ENCODE results near the gene KCNH5.
"Not testable (repeated sequence)": the region's sequence is repeated elsewhere in the genome, so short reads cannot be mapped to it uniquely, and the experiment has no call there.

The KCNH5 gene

GRCh38 chr14:62768753-62769152, 276.5 kb downstream of the KCNH5 start:
- H3K9me3 Mint-ChIP-seq: peaks cover 13% of the 10 kb centered on the region
- H3K27ac Mint-ChIP-seq: no peak overlapping the region
- DNase-seq (ENCODE audit: low spot score in 2 of 2): no peak
- ATAC-seq: no peak
- no peaks in the 10 kb centered on the region for H3K4me1 Mint-ChIP-seq
- no peaks in the 10 kb centered on the region for H3K36me3 Mint-ChIP-seq
- no peak overlapping the region for H3K4me3 Mint-ChIP-seq

DNA sequence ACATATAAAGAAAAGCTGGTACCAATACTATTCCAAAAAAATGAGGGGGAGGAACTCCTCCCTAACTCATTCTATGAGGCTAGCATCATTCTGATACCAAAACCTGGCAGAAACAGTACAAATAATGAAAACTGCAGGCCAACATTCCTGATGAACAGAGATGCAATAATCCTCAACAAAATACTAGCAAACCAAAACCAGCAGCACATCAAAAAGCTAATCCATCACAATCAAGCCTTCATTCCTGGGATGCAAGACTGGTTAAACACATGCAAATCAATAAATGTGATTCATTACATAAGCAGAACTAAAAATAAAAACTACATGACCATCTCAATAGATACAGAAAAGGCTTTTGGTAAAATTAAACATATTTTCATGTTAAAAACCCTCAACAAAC, 281.3 kb downstream of the KCNH5 start:
- no peak overlapping the region for H3K4me3 Mint-ChIP-seq
- no peak for DNase-seq (ENCODE audit: low spot score in 2 of 2)
- no peaks in the 10 kb centered on the region for H3K4me1 Mint-ChIP-seq
- no peaks in the 10 kb centered on the region for H3K36me3 Mint-ChIP-seq
- H3K9me3 Mint-ChIP-seq: peaks cover 14% of the 10 kb centered on the region
- H3K27ac Mint-ChIP-seq: no peak overlapping the region
- ATAC-seq: no peak

DNA sequence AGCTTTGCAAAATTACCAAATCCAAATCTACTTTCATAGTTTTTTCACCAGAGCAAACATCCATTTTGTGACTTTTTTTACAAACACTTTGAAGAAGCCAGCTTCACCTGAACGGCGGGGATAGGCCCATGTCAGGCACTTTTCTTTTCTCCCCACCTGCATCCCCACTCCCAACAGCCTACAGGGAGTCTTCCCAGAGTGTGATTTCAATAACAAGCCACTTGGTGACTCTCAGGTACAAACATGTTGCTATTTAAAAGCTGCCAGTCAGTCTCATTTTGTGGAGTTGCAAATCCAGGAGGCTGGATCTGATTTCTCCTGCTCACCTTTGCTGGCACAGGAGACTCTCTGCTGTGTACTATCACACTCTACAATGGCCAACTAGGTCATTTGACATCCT, 285.5 kb downstream of the KCNH5 start:
- no peak for ATAC-seq
- Mint-ChIP-seq H3K27ac (no peak overlapping the region), H3K9me3 (peaks cover 8% of the 10 kb centered on the region), H3K4me3 (no peak overlapping the region), H3K4me1 (no peaks in the 10 kb centered on the region), H3K36me3 (no peaks in the 10 kb centered on the region)
- no peak for DNase-seq (ENCODE audit: low spot score in 2 of 2)

DNA sequence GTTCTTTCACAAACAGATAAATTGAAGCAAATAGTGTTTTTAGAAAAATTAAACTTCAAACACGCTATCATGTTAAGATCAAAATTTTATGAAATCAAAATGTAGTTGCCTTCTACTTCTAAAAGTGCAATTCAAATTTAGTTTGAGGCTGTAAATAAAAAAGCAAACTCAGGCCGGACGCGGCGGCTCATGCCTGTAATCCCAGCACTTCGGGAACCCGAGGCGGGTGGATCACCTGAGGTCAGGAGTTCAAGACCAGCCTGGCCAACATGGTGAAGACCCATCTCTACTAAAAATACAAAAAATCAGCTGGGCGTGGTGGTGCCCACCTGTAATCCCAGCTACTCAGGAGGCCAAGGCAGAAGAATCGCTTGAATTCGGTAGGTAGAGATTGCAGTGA, 298.4 kb downstream of the KCNH5 start:
- not testable (repeated sequence) for H3K4me3 Mint-ChIP-seq; H3K4me1 Mint-ChIP-seq; H3K27ac Mint-ChIP-seq; H3K36me3 Mint-ChIP-seq; ATAC-seq; DNase-seq (ENCODE audit: low spot score in 2 of 2); H3K9me3 Mint-ChIP-seq

- Mint-ChIP-seq H3K4me1 (no peaks in the 10 kb centered on the region), H3K27ac (no peak overlapping the region), H3K9me3 (no peaks in the 10 kb centered on the region), H3K4me3 (no peak overlapping the region), H3K36me3 (no peaks in the 10 kb centered on the region)
- ATAC-seq (no peak), DNase-seq (ENCODE audit: low spot score in 2 of 2) (no peak)
Observed at GRCh38 chr14:62745496-62745895, 299.8 kb downstream of the KCNH5 start.

- ATAC-seq (no peak), DNase-seq (ENCODE audit: low spot score in 2 of 2) (no peak)
- H3K9me3 Mint-ChIP-seq: no peaks in the 10 kb centered on the region
- no peak overlapping the region for H3K27ac Mint-ChIP-seq
- no peak overlapping the region for H3K4me3 Mint-ChIP-seq
- H3K4me1 Mint-ChIP-seq: no peaks in the 10 kb centered on the region
- H3K36me3 Mint-ChIP-seq: no peaks in the 10 kb centered on the region
Observed at GRCh38 chr14:62743560-62743959, 301.7 kb downstream of the KCNH5 start.

DNA sequence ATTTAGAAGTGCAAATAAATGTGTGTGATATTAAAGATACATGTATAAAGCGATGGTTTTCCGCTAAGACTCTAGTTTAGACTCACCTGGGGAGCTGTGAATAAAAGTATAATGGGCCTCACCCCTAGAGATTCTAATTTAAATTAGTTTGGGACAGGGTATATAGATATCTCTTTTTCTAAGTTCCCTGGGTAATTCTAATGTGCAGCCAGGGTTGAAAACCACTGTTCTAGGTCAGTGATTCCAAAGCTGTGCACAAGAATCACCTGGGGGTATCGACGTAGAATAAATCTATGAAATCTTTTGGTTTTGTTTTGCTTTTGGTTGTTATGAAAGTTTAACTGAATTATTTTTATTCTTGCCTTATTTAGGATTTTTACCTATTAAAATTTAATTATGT, 302.1 kb downstream of the KCNH5 start:
- no peaks in the 10 kb centered on the region for H3K36me3 Mint-ChIP-seq
- no peak for ATAC-seq
- no peaks in the 10 kb centered on the region for H3K9me3 Mint-ChIP-seq

GRCh38 chr14:62739647-62740046, 305.6 kb downstream of the KCNH5 start:
- Mint-ChIP-seq H3K9me3 (peaks cover 13% of the 10 kb centered on the region), H3K4me3 (no peak overlapping the region), H3K27ac (no peak overlapping the region), H3K4me1 (no peaks in the 10 kb centered on the region), H3K36me3 (no peaks in the 10 kb centered on the region)
- DNase-seq (ENCODE audit: low spot score in 2 of 2): no peak
- no peak for ATAC-seq

More for the DNA sequence above, 302.1 kb downstream of the KCNH5 start:
- Mint-ChIP-seq H3K4me3 (no peak overlapping the region), H3K27ac (no peak overlapping the region), H3K4me1 (no peaks in the 10 kb centered on the region)
- DNase-seq (ENCODE audit: low spot score in 2 of 2): no peak

GRCh38 chr14:62736048-62737043, 308.9 kb downstream of the KCNH5 start:
- DNase-seq (ENCODE audit: low spot score in 2 of 2): no peak
- Mint-ChIP-seq H3K9me3 (peaks cover 13% of the 10 kb centered on the region), H3K4me3 (no peak overlapping the region), H3K27ac (no peak overlapping the region), H3K4me1 (no peaks in the 10 kb centered on the region), H3K36me3 (no peaks in the 10 kb centered on the region)
- ATAC-seq: no peak

DNA sequence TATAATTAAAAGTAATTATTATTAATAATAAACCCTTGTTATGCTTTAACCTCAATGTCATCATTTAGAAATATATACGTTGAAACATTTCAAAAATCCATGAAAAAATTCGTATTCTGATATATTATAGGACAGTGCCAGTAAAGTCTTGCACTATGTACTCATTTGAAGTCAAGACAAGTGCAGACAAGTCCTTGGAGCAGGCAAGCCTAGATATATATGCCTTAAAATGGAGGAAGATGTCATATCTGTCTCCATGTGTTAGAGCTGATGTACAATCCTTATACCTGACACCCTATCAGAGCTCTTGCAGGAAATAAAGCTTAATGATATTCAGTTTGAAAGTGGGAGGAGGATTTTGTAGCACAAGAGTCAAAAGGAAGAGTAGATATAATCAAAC, 310.4 kb downstream of the KCNH5 start:
- ATAC-seq (no peak), DNase-seq (ENCODE audit: low spot score in 2 of 2) (no peak)
- Mint-ChIP-seq H3K9me3 (peaks cover 13% of the 10 kb centered on the region), H3K27ac (no peak overlapping the region), H3K4me3 (no peak overlapping the region), H3K4me1 (no peaks in the 10 kb centered on the region), H3K36me3 (no peaks in the 10 kb centered on the region)

DNA sequence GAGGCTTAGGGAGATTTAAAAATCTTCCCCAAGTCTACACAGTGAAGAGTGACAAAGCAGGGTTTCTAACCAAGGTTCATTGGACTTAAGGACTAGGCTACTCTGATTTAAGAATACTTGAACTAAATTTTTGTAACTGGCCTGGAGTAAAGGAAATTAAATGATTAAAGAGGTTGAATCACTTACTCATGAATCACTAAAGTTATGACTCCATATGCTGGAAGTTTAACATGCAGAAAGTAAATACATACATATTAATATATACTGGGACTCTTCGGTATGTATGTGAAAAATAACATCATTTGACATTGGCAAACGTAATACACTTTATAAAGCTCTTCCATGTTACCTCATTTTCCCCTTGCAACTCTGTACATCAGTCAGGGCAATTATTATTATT, 322.9 kb downstream of the KCNH5 start:
- ATAC-seq (no peak), DNase-seq (ENCODE audit: low spot score in 2 of 2) (no peak)
- Mint-ChIP-seq H3K9me3 (peaks cover 11% of the 10 kb centered on the region), H3K4me1 (no peaks in the 10 kb centered on the region), H3K27ac (no peak overlapping the region), H3K4me3 (no peak overlapping the region), H3K36me3 (no peaks in the 10 kb centered on the region)

DNA sequence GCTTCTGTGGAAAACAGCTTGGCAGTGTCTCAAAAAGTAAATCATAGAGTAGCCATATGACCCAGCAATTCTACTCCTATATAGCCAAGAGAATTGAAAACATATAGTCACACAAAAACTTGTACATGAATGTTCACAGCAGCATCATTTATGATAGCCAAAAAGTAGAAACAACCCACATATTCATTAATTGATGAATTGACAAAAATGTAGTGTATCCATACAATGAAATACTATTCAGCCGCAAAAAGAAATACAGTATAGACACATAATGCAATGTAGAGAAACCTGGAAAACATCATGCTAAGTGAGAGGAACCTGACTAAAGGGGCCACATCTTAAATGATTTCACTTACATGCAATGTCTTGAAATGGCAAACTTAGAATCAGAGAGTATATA, 326.6 kb downstream of the KCNH5 start:
- Mint-ChIP-seq H3K4me3 (no peak overlapping the region), H3K36me3 (no peaks in the 10 kb centered on the region), H3K9me3 (peaks cover 11% of the 10 kb centered on the region), H3K4me1 (no peaks in the 10 kb centered on the region), H3K27ac (no peak overlapping the region)
- ATAC-seq: no peak
- DNase-seq (ENCODE audit: low spot score in 2 of 2): no peak

DNA sequence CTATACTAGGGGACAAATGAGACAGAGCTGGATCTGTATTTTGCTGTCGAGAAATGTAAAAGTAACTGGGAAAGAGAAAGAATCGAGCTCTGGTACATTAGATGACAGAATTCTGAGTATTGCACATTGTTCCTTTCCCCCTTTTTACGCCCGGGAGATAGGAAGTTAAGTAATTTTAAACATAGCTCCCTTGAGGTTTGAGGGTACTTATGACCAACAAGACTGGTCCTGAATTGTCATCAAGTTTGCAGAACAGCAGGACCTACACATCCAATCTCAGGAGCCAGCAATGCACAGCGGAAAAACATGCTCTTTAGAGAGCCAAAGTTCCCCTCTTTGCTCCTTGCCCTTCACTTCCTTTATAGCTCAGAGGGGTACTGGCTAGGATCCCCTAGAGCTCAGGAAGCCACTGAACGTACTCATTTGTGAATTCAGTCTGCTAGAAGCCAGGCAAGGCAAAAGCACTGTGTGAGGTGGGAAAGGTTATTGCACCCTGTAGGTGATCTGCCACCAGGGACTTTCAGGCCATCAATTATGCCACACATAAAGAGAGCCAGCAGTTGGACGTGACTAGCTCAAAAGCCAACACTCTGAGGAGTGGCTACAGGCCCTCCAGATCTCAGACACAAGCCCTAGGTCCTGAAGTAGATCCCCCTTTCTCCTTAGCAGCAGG, 333.8 kb downstream of the KCNH5 start:
- H3K4me3 Mint-ChIP-seq: no peak overlapping the region
- ATAC-seq: no peak
- no peak overlapping the region for H3K27ac Mint-ChIP-seq
- H3K9me3 Mint-ChIP-seq: peaks cover 2% of the 10 kb centered on the region
- no peaks in the 10 kb centered on the region for H3K36me3 Mint-ChIP-seq
- H3K4me1 Mint-ChIP-seq: no peaks in the 10 kb centered on the region
- no peak for DNase-seq (ENCODE audit: low spot score in 2 of 2)

- Mint-ChIP-seq H3K4me1 (no peaks in the 10 kb centered on the region), H3K9me3 (peaks cover 2% of the 10 kb centered on the region)
Observed at GRCh38 chr14:62710811-62711210, 334.4 kb downstream of the KCNH5 start.

GRCh38 chr14:62709773-62710172, 335.5 kb downstream of the KCNH5 start:
- Mint-ChIP-seq H3K9me3 (peaks cover 2% of the 10 kb centered on the region), H3K4me3 (no peak overlapping the region), H3K4me1 (no peaks in the 10 kb centered on the region), H3K27ac (no peak overlapping the region), H3K36me3 (no peaks in the 10 kb centered on the region)
- DNase-seq (ENCODE audit: low spot score in 2 of 2) (no peak), ATAC-seq (no peak)

More at GRCh38 chr14:62710811-62711210, 334.4 kb downstream of the KCNH5 start:
- DNase-seq (ENCODE audit: low spot score in 2 of 2): no peak
- Mint-ChIP-seq H3K4me3 (no peak overlapping the region), H3K36me3 (no peaks in the 10 kb centered on the region), H3K27ac (no peak overlapping the region)
- ATAC-seq: no peak

DNA sequence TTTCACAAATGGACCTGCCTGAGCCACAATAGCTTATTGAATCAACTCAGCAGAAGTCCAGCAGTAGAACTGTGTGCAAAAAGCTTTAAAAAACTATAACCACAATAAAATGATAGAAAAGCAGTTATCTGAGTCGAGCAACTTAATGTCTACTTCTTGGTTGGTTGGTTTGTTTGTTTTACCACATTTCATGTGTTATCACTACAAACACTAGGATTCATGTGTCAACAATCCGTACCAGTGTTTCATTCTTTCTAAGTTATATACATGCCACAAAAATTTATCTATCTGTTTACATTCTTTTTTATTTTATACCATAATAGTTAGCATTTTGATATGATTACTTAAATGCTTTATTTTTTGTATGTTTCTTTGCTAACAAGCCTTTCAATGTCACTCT, 339.0 kb downstream of the KCNH5 start:
- Mint-ChIP-seq H3K4me1 (no peaks in the 10 kb centered on the region), H3K27ac (no peak overlapping the region), H3K9me3 (peaks cover 4% of the 10 kb centered on the region), H3K4me3 (no peak overlapping the region), H3K36me3 (no peaks in the 10 kb centered on the region)
- DNase-seq (ENCODE audit: low spot score in 2 of 2) (no peak), ATAC-seq (no peak)
